ENCODE results near the gene CAMTA1. TPM values are rescaled to one million over a fixed set of nuclear protein-coding genes. Genes with fewer than 3 reads are reported as not detected.

CAMTA1 gene
- total RNA-seq, 1 experiment from 2014 or later = 105 TPM

DNA sequence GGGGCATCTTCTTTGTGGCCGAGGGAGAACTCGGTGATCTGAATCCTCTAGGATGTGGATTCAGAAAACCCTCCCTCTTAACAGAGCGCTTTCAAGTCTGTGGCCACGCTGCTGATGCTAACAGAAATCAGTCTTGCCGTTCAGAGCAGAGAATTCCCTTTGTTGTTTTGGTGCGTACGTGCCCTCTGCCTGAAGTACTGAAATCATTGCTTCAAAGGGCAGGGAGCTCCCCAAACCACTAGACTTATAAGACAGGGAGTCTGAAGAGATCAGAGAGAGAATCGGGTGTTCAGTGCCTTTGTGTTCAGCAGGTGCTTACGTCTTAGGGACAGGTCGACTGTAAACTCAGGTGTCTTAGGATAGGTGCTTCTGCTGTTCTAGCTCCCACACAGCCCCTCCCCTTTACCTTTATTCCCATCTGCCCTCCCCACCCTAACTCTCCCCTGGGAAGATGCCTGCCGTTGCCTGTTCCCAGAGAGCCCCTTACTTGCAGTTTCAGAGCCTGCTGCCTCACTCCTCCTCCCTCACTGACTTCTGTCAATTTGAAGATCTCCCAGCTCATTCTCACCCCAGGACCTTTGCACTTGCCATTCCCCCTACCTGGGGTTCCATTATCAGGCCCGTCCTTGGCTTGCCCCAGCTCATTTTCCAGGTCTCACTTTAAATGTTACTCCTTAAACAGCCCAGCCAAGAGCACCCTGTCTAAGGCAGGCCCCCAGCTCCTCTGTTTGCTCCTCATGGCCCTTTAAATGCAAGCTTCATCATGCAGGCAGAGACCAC is 143.0 kb downstream of the CAMTA1 start:
- DNase-seq (ENCODE audit: low read depth) = no peak

DNA sequence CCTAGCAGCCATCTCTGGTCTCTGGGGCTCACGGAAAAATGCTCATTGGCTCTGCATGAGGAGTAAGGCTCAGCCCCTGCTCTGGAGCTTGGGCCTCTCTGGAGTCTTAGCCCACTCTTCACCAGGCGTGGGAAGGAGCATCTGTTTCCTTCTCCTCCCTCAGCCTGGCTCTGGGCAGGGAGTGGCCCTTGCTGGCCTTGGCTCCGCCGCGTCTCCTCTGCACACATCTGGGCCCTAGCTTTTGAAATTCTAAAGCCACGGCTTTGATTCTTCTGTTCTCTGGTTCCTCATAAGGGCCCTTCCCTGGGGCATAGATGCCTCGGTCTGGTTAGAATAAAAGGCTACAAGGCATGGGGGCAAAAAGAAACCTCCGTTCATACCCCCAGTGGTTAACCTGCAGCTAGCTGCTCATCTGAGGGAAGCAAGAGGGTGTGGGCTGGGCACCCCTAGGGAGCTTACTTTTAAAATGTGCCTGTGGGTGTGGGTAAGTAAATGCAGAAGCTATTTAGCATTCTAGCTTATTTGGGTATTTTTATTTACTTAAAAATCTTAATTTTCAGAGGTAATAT is 145.6 kb downstream of the CAMTA1 start:
- DNase-seq (ENCODE audit: low read depth) = no peak

DNA sequence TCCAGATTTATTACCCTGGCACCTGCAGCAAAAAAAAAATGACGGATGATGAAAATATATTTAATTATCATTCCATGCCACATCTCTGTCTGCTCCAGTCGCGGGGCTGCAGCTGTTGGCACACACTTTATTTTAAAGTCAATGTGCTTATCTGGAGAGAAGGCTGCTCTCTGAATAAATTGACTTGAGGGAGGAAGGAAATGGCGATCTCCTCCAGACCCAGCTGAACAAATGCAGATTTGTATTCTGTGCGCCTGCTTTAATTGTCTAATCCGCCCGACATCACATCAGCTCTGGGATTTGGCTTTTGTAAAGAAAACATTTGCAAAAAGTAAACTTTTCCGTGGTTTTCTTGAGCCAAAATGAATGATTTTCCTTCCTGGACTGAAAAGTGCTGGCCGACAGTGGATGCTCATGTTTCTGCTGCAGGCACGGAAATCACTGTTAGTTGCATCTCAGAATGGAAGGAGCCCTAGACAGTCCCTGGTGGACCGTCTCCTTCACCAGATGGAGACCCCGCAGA is 150.2 kb downstream of the CAMTA1 start:
- no peak for DNase-seq (ENCODE audit: low read depth)

- DNase-seq (ENCODE audit: low read depth) = no peak
These were observed 150.8 kb downstream of the CAMTA1 start for GRCh38 chr1:6935911-6936690.

DNA sequence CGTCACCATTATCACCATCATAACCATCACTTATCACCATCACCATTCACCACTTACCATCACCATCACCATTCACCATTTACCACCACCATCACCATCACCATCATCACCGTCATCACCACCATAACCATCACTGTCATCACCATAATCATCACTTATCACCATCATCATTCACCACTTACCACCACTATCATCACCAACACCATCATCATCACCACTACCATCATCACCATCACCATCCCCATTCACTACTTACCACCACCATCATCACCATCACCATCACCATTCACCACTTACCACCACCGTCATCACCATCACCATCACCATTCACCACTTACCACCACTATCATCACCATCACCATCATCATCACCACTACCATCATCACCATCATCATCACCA is 151.8 kb downstream of the CAMTA1 start:
- no peak for DNase-seq (ENCODE audit: low read depth)

DNA sequence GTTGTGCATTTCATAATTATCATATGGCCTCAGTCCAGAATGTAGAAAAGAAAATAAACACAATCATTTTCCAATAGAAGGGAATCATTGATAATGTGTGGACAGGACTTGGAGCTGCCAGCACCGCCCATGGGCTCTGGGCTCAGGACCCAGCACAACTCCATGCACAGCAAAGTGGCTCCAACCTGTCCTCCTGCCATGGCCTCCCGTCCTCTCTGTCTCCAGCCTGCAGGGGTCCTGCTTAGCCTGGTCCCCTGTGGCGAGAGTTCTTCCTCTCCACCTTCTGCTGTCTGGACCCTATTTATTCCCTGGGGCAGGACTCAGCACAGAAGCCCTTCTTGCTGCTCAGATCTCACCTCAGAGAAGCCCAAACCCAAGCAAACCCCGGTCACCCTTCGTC is 154.1 kb downstream of the CAMTA1 start:
- no peak for DNase-seq (ENCODE audit: low read depth)

DNA sequence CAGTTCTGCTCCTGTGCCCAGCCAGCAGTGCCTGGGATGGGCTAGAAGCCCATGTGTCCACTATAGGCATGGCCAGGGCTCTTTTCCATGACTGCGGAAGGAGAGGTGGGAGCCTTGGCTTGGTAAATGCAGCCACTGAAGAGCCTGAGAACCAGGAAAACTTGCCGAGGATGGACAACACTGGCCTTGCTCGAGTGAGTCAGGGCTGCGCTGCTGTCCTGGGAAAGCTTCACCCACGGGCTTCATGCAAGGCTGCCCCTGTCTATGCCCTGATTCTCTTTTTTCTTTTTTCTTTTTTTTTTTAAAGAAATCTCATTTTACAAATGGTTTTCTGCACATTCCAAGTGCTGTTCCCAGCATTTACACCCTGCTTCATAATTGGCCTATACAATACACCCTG is 156.5 kb downstream of the CAMTA1 start:
- no peak for DNase-seq (ENCODE audit: low read depth)

DNA sequence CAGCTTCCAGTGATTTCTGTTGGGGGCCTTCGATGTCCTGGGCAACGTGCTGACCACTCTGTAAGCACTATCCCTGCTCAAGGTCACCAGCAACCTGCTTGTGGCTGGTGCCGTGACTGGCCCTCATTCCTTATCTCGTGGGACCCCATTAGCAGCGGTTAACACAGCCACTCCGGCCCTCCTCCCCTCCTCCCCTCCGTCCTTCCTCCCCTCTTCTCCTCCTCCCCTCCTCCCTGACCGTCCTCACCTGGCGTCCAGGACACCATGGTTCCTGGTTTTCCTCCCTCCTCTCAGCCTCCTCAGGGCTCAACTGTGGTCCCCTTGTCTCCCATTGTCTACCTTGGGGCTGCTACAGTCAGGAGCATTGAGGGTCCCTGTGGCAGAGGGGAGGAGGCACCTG is 157.7 kb downstream of the CAMTA1 start:
- no peak for DNase-seq (ENCODE audit: low read depth)

DNA sequence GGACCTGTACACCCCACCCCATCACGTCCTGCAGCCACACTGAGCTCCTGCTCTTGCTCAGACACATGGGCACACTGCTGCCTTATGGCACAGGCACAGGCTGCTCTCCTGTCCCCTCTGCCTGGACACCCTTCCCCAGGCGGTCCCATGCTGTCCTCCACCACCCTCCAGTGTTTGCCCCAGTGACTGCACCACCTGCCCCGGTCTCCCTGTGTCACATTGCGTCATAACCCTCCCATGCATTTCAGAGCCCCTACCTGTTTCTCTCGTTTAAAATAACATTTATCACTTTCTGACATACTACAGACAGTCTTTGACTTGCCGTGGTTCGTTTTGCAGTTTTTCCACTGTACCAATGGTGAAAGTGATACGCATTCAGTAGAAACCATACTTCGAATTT is 159.2 kb downstream of the CAMTA1 start:
- no peak for DNase-seq (ENCODE audit: low read depth)

GRCh38 chr1:6947952-6948351 is 162.7 kb downstream of the CAMTA1 start:
- no peak for DNase-seq (ENCODE audit: low read depth)

DNA sequence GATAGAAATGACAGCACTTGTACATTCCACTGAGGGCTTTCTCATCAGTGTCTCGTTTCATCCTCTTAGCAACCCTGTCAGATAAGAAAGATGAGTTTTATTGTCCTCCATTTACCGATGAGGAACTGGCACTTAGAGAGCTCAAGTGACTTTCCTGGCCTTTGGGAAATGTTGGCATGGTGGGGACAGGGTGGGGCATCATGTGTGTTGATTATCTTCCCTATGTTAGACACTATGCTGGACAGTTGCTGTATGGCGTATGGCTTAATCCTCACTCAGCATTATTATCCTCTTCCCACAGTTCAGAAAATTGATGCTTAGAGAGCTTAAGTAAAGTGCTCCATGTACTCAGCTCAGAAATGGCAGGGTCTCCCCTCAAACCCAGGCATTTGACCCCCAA is 163.2 kb downstream of the CAMTA1 start:
- DNase-seq (ENCODE audit: low read depth) = no peak

GRCh38 chr1:6948861-6949260 is 163.6 kb downstream of the CAMTA1 start:
- DNase-seq (ENCODE audit: low read depth) = no peak

DNA sequence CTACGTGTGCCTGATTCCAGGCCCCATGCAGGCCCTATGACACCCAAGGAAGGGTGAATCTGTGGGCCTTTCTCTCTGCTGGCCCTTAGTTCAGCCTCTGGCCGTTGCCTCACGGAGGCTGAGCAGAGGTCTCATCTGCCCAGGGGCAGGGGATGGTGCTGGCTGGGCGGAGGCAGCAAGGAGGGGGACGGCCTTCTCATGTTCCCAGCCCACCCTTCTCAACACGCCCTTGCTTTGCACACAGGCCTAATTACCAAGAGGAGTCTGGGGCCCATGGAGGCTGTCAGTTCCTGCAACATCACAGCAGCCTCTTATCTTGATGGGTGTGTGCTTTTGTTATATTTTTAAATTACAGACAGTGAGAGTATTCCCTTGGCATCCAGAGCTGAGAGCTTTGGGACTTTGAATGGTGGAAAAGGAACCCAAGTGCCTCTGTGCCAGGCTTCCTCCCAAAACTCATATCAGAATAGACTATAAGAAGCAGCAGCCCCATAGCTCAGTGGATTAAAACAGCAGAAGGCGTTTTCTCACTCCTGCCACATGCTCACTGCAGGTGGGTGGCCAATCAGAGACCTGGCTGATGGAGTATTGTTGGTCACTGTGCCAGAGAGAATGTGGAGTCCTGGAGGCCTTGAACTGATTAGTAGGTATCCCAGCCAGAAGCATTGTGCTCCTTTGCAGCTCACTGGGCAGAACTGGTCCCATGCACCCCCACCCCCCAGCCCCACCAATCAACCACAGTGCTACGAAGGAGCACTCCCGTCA is 164.9 kb downstream of the CAMTA1 start:
- DNase-seq (ENCODE audit: low read depth) = no peak

DNA sequence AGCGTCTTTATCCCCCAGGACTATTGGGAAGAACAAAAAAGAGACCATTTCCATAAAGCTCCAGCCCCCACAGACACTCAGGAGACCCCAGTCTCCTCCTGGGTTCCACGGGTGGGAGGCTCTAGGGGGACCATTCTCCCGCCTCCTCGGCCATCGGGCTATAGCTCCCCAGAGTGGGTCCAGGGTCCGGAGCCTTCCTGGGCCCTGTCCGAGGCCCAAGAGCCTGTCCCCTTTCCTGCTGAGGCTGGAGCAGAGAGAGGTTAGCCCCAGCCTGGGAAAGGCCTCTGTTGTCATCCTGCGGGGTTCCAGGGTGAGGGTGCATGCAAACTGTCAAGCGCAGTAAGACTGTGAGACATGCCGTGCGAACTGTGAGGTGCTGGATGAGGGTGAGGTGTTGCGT is 166.3 kb downstream of the CAMTA1 start:
- DNase-seq (ENCODE audit: low read depth) = no peak

DNA sequence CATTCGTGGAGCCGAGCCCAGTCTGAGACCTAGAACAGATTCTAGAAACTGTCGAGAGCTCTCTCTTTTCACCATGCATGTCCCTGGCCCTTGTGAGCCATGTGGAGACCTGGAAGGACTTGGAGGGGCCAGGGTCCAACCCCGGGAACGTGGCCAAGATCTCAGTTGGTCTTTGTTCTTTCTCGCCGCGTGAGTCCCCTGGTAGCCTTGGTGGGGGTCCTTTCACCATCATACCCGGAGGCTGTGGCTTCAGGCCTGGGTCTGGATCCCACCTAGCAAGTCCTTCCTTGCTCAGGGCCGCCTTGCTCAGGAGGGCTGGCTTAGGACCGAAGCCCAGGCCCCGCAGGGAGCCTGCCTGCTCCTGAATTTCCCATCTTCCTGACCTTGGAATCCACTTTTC is 168.0 kb downstream of the CAMTA1 start:
- DNase-seq (ENCODE audit: low read depth) = no peak

DNA sequence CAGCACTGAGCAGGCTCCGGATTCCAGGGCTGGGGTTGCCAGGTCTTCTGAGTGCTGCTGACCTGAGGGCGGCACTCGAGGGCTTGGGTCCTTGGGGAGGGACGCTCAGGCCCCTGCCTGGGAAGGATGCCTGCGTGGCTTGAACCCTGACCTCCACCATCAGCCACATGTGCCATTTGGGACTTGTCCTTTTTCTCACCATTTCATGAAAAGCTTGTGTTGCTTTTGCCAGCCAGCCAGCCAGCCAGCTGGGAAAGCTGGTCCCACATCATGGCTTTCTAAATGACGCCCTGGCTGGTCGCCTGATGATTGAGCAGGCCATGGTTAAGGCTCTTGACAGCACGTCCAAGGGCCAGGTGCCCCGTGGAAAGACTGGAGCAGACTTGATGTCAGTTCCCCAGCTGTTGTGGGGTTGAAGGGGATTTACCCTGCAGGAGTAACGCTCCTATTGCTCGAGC is 168.7 kb downstream of the CAMTA1 start:
- no peak for DNase-seq (ENCODE audit: low read depth)

DNA sequence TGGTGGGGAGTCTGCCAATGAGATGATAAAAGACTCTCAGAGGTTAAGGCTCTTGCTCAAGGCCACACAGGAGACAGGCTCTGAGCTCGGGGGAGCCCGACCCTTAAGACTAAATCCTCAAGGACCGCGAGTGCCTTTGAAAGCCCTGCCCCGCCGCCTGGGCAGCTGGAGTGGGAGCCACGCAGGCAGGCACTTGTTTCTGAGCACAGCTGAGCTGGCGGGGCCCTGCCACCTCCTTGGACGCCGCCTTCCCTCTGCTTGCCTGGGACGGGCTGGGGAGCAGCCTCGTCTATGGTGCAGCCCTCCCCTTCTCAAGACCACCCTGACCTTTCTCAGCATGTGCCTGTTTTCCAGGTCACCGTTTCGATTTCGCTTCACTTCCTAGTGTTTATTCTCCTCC is 169.3 kb downstream of the CAMTA1 start:
- DNase-seq (ENCODE audit: low read depth) = no peak

GRCh38 chr1:6955357-6956094 is 170.3 kb downstream of the CAMTA1 start:
- DNase-seq (ENCODE audit: low read depth) = no peak

GRCh38 chr1:6956488-6957159 is 171.4 kb downstream of the CAMTA1 start:
- no peak for DNase-seq (ENCODE audit: low read depth)

DNA sequence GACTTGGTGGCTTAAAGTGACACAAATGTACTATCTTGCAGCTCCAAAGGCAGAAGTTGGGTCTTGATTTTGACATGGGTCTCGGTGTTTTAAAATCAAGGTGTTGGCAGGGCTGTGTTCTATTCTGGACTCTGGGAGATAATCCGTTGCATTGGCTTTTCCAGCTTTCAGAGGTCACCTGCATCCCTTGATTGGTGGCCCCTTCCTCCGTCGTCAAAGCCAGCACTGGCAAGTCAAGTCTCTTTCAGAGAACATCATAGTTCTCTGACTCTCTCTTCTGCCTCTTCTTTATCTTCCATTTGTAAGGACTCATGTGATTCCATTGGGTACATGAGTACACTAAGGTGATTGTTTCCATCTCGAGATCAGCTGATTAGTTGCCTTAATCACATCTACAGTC is 172.1 kb downstream of the CAMTA1 start:
- no peak for DNase-seq (ENCODE audit: low read depth)
